Muscle of arm (tissue), 12 donors: ENCODE results near the gene PKP3. TPM values are rescaled to one million over a fixed set of nuclear protein-coding genes. Genes with fewer than 3 reads are reported as not detected.

Source experiments
- DNase-seq: peaks from one replicate; pipeline ENCODE4 v3.0.0-alpha.2; 2013
- polyA plus RNA-seq, 12 donors: library from polyadenylated mRNA; unstranded; fragments of 120-200 nt; gene quantifications; one replicate each; pipeline ENCODE4 v1.2.1, GENCODE V29; 2013; ENCODE audit not compliant: insufficient read length in 12 of 12

The PKP3 gene
- polyA plus RNA-seq, 12 donors: 0.24 to 30.6 (median 2.7) TPM; not detected in 4

- no peak for DNase-seq
Observed at GRCh38 chr11:443542-444199, 49.7 kb downstream of the PKP3 start.

- peak; percentile 41 for DNase-seq
Observed at GRCh38 chr11:444396-445144, 50.6 kb downstream of the PKP3 start.

GRCh38 chr11:445765-446588 is 52.0 kb downstream of the PKP3 start:
- no peak for DNase-seq

- DNase-seq: no peak
Observed at GRCh38 chr11:446891-447290, 52.9 kb downstream of the PKP3 start.

- peak; percentile 93 for DNase-seq
Observed at GRCh38 chr11:447923-448731, 54.1 kb downstream of the PKP3 start.

GRCh38 chr11:449889-450808 is 56.1 kb downstream of the PKP3 start, which contains the start of gene PTDSS2:
TSS of gene PTDSS2 (plus strand) at chr11:450279. CDS start at chr11:450456, 177 bp downstream.
- DNase-seq: peak; percentile 96

GRCh38 chr11:450809-451451 is 56.9 kb downstream of the PKP3 start:
- peak; percentile 52 for DNase-seq

GRCh38 chr11:451738-452137 is 57.7 kb downstream of the PKP3 start:
- no peak for DNase-seq

- no peak for DNase-seq
Observed at GRCh38 chr11:452203-452744, 58.3 kb downstream of the PKP3 start.

- no peak for DNase-seq
Observed at GRCh38 chr11:452916-453527, 59.0 kb downstream of the PKP3 start.

- no peak for DNase-seq
Observed at GRCh38 chr11:453564-453963, 59.6 kb downstream of the PKP3 start.

- DNase-seq: no peak
Observed at GRCh38 chr11:454043-454442, 60.0 kb downstream of the PKP3 start.

Other genes starting within 250 kb of the PKP3 start
- gene SCGB1C1, start 201.1 kb upstream of the PKP3 start, polyA plus RNA-seq: not detected
- 10 to 100 TPM in 11 of 12 donors, not detected in 1; 28.4 to 42.3 (median 36.0) TPM for gene BET1L, start 186.8 kb upstream of the PKP3 start, polyA plus RNA-seq
- gene RIC8A, start 186.5 kb upstream of the PKP3 start, polyA plus RNA-seq: 100 to 1,000 TPM in 1 of 12 donors, 10 to 100 TPM in 10, not detected in 1; 39.7 to 116 (median 55.6) TPM
- 10 to 100 TPM in 11 of 12 donors, not detected in 1; 17.8 to 44.5 (median 21.1) TPM for gene SIRT3, start 157.9 kb upstream of the PKP3 start, polyA plus RNA-seq
- gene PSMD13, start 157.2 kb upstream of the PKP3 start, polyA plus RNA-seq: 100 to 1,000 TPM in 6 of 12 donors, 10 to 100 TPM in 5, not detected in 1; 87.0 to 117 (median 103) TPM
- not detected for gene NLRP6, start 115.8 kb upstream of the PKP3 start, polyA plus RNA-seq
- 10 to 100 TPM in 5 of 12 donors, 1 to 10 TPM in 6, not detected in 1; 5.6 to 14.9 (median 9.0) TPM for gene PGGHG, start 105.1 kb upstream of the PKP3 start, polyA plus RNA-seq
- gene IFITM5, start 94.7 kb upstream of the PKP3 start, polyA plus RNA-seq: under 1 TPM in 1 of 12 donors, not detected in 11; 0.45 TPM
- 100 to 1,000 TPM in 2 of 12 donors, 10 to 100 TPM in 9, not detected in 1; 47.9 to 173 (median 75.0) TPM for gene IFITM2, start 86.4 kb upstream of the PKP3 start, polyA plus RNA-seq
- gene IFITM1, start 80.2 kb upstream of the PKP3 start, polyA plus RNA-seq: 10 to 100 TPM in 9 of 12 donors, 1 to 10 TPM in 1, not detected in 2; 9.9 to 21.3 (median 14.1) TPM
- gene IFITM3, start 73.3 kb upstream of the PKP3 start, polyA plus RNA-seq: 100 to 1,000 TPM in 11 of 12 donors, not detected in 1; 155 to 302 (median 238) TPM
- gene B4GALNT4, start 24.7 kb upstream of the PKP3 start, polyA plus RNA-seq: 10 to 100 TPM in 10 of 12 donors, 1 to 10 TPM in 1, not detected in 1; 8.1 to 55.6 (median 14.5) TPM
- gene SIGIRR, start 20.8 kb downstream of the PKP3 start, polyA plus RNA-seq: 10 to 100 TPM in 9 of 12 donors, 1 to 10 TPM in 2, not detected in 1; 6.8 to 22.7 (median 11.2) TPM
- gene ANO9, start 47.8 kb downstream of the PKP3 start, polyA plus RNA-seq: 10 to 100 TPM in 2 of 12 donors, 1 to 10 TPM in 2, under 1 TPM in 7, not detected in 1; 0.08 to 14.1 (median 0.31) TPM
- 10 to 100 TPM in 11 of 12 donors, not detected in 1; 22.7 to 52.4 (median 26.0) TPM for gene PTDSS2, start 56.1 kb downstream of the PKP3 start, polyA plus RNA-seq
- gene RNH1, start 113.0 kb downstream of the PKP3 start, polyA plus RNA-seq: 100 to 1,000 TPM in 1 of 12 donors, 10 to 100 TPM in 10, not detected in 1; 69.4 to 126 (median 78.8) TPM
- 100 to 1,000 TPM in 6 of 12 donors, 10 to 100 TPM in 5, not detected in 1; 62.1 to 123 (median 101) TPM for gene HRAS, start 141.4 kb downstream of the PKP3 start, polyA plus RNA-seq
- 1 to 10 TPM in 10 of 12 donors, not detected in 2; 1.7 to 8.2 (median 4.3) TPM for gene LRRC56, start 143.3 kb downstream of the PKP3 start, polyA plus RNA-seq
- 1 to 10 TPM in 1 of 12 donors, under 1 TPM in 9, not detected in 2; 0.17 to 2.5 (median 0.50) TPM for gene LMNTD2, start 166.5 kb downstream of the PKP3 start, polyA plus RNA-seq
- 10 to 100 TPM in 1 of 12 donors, 1 to 10 TPM in 10, not detected in 1; 1.7 to 15.5 (median 2.4) TPM for gene RASSF7, start 166.8 kb downstream of the PKP3 start, polyA plus RNA-seq
- gene PHRF1, start 182.3 kb downstream of the PKP3 start, polyA plus RNA-seq: 10 to 100 TPM in 11 of 12 donors, not detected in 1; 13.6 to 31.4 (median 14.8) TPM
- gene IRF7, start 221.7 kb downstream of the PKP3 start, polyA plus RNA-seq: 10 to 100 TPM in 5 of 12 donors, 1 to 10 TPM in 6, not detected in 1; 6.6 to 15.3 (median 9.9) TPM
- 100 to 1,000 TPM in 1 of 12 donors, 1 to 10 TPM in 7, under 1 TPM in 3, not detected in 1; 0.49 to 137 (median 1.7) TPM for gene CDHR5, start 230.7 kb downstream of the PKP3 start, polyA plus RNA-seq
- 100 to 1,000 TPM in 1 of 12 donors, 10 to 100 TPM in 9, not detected in 2; 17.6 to 109 (median 52.1) TPM for gene SCT, start 233.0 kb downstream of the PKP3 start, polyA plus RNA-seq
- under 1 TPM in 9 of 12 donors, not detected in 3; 0.36 to 0.98 (median 0.71) TPM for gene DRD4, start 243.1 kb downstream of the PKP3 start, polyA plus RNA-seq